SIG-M5 (cell line): ENCODE measurements around the gene GALNT9.
"Not testable (repeated sequence)": the region's sequence is repeated elsewhere in the genome, so short reads cannot be mapped to it uniquely, and the experiment has no call there.

Experiments used
- DNase-seq: peaks from one replicate; lab custom pipeline; 2025; lab: John Stamatoyannopoulos, UW

GALNT9 gene

DNA sequence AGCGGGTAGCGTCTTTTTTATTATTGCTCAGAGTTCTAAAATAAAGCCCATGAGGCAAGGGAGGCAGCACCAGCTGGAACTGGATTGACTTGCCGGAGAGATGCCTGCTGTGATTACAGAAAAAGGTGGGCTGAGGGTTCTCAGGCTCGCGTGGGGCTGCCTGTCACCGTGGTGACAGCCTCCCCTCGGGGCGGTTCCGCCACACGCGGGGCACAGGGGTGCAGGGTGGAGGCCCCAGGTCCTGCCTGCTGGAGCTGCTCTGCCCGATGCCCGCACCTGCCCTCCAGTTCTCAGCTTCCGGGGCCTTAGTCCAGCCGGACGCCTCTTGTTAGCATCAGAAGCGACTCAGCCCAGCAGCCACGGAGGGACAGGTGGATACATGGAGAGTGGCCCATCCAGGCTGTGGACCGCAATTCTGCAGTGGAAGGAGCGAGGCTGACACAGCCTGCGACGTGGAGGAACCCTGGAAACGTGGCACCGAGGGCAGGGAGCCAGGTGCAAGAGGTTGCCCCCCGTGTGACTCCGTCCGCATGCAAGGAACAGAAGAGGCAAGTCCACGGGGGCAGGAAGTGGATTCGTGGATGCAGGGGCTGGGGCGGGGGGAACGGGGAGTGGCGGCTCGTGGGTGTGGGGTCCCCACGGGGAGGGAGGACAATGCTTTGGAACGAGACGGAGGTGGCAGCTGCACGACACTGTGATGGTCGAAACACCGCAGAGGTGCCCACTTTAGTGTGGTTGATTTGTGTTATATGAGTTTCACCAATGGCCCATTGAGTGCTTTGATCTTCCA, 79.5 kb downstream of the GALNT9 start:
- DNase-seq: no peak

DNA sequence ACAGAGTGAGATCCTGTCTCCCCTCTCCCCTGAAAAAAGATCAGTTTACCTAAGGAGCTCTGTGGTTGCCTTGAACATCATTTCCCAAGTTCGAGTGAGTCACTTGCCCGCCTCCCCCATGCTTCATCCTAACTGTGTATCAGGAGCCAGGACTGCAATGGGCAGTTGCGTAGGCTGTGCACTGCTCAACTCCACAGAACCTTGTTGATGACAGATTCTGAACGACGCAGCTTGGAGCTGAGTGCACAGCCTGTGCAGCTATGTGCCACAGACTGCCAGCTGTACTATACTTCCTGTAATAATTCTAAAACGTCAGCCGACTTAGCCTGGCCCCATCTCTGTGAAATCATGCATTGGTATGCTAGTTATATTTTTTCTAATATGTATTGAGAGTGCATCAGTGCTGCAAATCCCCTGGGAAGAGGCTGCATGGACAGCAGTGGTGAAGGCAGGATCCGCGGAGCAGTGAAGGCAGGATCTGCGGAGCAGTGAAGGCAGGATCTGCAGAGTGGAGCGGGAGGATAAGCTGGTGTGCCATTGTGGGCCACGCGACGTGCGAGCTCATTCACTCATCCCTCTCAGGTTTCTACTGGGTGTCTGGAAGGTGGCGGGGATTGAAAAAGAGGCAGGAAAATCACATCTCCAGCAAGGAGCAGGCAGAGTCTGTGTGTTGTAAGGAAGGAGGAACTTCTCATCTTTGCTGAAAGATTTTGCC, 80.8 kb downstream of the GALNT9 start:
- no peak for DNase-seq

DNA sequence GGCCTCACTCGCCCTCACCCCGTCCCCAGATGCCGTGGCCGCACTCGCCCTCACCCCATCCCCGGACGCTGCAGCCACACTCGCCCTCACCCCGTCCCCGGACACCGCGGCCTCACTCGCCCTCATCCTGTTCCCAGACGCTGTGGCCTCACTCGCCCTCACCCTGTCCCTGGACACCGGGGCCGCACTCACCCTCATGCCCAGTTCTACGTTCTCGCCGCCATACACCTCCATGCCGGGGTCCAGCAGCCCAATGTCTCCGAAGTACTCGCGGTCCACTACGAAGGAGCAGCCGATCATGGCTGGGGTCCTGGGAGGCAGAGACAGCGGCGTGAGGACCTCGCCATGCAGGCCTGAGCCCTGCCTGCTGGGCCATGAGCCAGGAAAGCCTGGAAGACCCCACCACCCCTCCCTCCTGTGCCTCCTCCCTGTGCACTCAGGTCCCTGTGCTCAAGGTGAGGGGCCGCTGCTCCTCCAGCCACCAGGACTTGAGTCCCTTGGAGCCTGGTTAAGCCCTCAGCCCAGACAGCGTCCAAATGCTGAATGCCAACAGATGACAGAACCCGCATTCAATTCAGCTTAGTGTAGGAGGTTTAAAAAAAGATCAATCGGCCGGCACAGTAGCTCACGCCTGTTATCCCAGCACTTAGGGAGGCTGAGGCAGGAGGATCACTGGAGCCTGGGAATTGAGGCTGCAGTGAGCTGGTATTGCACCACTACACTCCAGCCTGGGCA, 81.5 kb downstream of the GALNT9 start:
- no peak for DNase-seq

DNA sequence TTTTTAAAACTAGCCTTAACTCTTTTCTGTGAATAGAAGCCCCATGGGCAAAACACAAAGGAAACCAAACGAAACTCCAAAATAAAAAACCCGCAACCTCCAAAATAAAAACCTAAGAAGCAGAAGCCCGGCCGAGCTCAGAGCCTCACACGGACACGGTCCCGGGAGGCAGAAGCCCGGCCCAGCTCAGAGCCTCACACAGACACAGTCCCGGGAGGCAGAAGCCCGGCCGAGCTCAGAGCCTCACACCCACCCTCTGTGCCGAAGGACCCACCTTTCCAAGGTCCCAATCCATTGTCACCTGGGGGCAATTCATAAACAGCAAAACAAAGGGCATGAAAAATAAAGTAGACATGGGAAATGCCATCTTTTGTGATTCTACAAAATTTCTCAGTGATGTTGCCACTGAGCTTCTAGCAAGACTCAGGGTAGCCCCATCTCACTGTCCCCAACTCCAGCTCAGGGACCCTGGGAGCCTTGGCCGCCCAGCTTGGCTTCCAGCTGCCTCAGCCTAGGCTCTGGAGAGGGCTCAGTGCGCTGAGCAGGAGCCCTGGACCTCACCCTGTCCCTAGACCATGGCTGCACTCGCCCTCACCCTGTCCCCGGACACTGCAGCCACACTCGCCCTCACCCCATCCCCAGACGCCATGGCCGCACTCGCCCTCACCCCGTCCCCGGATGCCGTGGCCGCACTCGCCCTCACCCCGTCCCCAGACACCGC, 82.2 kb downstream of the GALNT9 start:
- no peak for DNase-seq

DNA sequence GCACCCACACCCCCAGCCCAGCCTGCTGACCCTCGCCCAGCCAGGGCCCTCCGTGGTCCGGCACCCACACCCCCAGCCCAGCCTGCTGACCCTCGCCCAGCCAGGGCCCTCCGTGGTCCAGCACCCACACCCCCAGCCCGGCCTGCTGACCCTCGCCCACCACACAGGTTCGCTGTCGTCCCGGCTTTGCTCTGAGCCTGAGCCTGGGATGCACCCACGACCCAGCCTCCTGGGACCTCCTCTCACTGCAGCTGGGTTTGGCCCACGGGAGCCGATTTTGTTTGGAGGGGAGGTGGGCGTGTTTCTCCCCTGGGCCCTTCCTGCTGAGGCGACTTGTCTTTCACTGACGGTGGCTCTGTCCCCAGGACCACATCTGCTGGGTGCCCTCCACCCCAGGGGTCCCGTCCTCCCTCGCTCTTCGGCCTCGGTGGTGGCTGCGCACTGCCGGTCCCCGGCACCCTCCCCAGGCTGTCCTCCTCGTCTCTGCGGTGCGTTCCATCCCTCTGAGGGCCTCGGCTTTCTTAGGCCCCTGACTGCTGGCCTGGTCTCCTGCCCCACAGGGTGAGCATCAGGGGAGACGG, 83.8 kb downstream of the GALNT9 start:
- no peak for DNase-seq

DNA sequence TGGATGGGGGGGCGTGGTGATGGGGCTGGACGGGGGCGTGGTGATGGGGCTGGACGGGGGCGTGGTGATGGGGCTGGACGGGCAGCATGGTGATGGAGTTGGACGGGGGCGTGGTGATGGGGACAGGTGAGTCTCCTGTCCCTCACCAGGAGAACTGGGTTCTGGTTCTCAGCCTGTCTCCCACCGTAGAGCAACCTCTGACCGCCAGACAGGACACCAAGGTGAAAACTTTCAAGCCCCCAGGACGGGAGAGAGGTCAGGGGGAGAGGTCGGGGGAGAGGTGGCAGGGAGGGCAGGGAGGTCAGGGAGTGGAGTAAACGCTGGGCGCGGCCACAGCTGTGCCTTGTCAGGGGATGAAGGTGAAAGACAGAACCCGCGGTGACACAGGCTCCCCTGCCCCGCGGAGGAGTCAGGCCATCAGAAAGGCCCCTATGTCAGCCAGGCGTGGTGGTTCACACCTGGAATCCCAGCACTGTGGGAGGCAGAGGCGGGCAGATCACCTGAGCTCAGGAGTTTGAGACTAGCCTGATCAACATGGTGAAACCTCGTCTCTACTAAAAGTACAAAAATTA, 84.6 kb downstream of the GALNT9 start:
- no peak for DNase-seq

DNA sequence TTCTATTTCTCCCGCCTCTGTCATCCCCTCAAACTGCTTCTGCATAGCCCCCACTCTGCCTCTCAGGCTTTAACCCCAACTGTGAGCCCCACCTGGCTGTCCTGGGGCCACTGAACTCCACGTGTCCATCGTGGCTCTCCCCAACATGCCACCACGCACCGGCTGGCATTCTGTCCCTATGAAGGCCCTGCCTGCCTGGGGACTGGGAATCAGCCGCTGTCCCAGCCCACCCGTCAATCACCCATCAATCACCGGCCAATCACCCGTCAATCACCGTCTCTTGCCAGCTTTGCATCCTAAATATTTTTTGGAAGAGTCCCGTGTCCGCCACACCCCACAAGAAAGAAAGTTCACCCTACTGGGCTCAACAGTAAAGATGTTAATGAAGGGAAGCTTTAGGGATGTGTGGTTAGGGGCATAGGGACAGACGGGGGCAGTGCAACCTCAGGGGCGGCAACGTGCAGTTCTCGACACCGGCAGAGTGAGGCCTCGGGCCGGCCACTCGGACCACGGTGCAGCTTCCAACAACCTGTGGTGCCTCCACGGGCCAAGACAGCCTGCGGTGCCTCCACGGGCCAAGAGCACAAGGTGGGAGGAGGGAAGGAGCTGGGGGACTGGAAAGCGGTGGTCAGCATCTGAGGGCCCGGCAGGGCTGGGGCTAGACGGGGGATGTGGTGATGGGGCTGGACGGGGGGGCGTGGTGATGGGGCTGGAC, 85.6 kb downstream of the GALNT9 start:
- DNase-seq: no peak

DNA sequence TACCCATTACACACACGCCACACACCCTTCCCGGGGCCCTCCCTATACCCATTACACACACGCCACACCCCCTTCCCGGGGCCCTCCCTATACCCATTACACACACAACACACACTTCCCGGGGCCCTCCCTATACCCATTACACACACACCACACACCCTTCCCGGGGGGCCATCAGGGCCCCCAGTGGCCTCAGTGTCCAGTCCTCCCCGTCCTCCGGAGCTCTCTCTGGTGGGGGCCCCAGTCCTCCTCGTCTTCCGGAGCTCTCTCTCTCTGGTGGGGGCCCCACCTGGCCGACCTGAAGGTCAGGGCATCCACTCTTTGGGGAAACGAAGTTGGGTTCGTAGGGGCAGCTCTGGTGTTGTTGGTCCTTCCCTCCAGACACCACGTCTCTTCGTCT, 86.2 kb downstream of the GALNT9 start:
- DNase-seq: not testable (repeated sequence)

DNA sequence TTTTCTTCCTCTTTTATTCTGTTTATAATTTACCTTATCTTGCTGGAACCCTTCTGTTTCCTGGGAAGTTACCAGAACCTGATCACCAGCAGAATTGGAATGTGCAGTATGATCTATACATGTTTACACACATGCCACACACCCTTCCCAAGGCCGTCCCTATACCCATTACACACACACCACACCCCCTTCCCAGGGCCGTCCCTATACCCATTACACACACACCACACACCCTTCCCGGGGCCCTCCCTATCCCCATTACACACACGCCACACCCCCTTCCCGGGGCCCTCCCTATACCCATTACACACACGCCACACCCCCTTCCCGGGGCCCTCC, 88.8 kb downstream of the GALNT9 start:
- DNase-seq: not testable (repeated sequence)

DNA sequence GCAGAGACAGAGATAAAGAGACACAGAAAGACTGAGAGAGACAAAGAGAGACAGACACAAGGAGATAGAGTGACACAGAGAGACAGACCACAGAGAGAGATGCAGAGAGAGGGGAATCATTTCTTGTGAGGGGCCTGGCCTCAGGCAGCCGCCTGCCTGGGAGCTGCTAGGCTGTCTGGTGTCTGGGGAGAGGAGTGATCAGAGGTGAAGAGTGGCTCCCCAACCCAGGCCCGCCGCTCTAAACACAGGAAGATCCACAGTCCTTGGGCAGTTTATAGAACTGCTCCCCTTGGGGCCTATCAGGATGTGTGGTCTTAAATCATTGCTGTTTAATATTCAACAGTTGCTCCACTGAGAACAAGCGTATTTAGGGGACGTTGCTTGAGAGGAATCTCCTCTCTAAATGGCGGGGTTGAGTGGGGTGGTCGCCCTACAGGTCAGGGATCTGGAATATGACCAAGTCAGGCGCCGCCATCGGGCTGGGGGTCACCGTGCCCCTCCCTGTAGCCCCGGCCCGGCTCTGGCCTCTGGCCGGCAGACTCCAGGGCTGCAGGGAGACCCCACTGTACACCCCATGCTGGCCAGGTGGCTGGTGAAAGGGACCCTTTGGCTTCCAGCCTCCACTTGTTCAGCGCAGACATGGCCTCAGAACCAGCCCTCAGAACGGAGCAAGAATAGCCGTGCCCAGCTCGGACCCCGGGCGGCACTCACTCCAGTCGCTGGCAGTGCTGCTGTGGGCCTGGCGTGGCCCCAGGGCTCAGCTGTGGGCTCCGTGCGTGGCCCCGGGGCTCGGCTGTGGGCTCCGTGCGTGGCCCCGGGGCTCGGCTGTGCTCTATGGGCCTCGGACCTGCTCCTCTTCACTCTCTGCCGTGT, 89.4 kb downstream of the GALNT9 start:
- no peak for DNase-seq

DNA sequence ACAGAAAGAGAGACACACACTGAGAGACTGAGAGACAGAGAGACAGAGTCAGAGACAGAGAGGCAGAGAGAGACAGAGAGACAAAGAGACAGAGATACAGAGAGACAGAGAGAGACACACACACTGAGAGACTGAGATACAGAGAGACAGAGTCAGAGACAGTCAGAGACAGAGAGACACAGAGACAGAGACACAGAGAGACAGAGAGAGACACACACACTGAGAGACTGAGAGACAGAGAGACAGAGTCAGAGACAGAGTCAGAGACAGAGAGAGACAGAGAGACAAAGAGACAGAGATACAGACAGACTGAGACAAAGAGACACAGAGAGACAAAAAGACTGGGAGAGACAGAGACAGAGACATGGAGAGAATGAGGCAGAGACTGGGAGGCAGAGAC, 90.0 kb downstream of the GALNT9 start:
- no peak for DNase-seq

DNA sequence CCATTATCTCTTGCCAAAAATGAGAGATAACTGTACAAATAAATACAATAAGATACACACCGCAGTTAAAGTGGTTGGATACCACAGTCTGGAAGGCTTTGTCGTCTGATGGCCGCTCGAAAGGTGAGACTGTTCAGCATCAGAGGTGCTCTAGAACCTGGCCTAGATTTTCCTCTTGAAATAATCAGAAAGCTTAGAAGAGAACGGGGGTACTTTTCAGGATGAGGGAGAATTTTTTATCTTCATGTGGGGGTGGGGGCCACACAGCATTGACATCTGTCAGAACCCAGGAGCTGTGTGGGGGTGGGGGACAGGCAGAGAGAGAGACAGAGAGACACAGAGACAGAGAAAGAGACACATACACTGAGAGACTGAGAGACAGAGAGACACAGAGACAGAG, 90.5 kb downstream of the GALNT9 start:
- DNase-seq: no peak

DNA sequence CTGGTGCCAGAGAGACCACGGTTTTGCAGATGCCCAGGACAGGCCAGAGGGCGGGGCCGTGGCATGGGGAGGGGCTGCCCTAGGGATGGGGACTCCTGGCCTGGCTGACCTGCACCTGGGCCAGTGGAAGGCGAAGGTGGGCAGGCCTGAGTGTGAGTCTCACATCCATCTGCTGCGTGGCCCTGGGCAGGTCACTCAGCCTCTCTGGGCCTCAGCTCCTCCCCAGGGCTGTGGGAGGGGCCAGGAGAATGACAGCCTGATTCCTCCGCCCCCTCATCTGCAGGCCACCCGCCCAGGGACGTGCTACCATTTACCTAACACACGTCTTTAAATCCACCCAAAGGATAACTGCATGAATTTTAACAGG, 90.9 kb downstream of the GALNT9 start:
- no peak for DNase-seq

DNA sequence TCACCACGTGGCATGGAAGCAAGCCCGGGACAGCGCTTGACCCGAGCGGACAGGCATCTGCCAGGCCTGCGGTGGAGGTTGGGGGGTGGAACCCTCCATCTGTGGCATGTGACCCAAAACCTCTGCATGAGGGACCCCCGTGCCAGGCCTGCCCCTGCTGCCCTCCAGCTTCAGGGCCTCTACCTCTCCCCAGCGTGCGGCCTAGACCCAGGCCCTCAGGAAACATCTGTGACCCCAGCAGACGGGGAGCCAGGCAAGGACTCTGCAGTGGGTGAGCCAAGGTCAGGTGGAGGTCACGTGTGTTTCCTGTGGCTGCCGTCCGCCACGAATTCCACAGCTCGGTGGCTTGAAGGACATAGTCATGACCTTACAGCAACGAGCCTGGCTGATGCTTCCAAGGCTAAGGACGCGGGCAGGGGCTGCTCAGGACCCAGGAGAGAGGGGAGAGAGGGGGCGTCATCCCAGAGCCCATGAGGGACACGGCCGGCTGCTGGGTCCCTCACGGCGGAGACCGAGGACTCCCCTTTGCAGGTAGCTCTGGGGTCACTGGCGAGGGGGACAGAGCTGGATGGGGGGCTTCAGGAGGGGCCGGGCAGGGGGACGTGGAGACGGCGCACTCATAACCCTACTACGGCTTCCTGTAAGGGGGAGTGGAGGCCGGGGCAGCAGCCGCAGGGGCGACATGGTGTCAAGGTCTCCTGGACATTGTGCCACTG, 91.5 kb downstream of the GALNT9 start:
- no peak for DNase-seq

DNA sequence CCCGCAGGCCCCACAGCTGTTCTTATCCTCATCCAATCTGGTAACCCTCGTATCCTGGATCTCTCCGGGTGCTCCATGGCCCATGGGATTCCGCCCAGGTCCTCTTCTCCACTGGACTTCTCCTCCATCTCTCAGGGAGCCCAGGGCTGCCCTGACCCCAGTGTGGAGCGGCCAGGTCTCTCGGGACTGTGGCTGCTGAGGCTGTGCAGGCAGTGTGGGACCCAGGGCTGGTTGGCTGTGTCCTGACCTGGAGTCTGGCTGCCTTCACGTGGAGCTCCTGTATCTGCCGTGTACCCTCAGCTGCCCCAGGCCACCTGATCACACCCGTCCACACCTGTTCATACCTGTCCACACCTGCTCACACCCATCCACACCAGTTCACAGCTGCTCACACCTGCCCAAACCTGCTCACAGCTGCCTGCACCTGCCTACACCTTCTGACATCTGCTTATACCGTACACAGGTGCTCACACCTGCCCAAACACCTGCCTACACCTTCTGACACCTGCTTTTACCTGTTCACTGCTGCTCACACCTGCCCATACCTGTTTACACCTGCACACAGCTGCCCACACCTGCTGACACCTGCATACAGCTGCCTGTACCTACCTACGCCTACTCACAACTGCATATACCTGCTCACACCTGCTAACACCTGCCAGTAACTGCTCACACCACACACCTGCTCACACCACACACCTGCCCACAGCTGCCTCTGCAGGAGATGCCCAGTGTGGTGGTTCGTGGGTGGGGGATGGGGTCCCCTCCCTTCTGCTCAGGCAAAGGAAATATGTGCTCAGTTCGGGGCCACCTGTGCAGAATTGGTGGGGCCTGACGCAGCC, 92.2 kb downstream of the GALNT9 start:
- no peak for DNase-seq

DNA sequence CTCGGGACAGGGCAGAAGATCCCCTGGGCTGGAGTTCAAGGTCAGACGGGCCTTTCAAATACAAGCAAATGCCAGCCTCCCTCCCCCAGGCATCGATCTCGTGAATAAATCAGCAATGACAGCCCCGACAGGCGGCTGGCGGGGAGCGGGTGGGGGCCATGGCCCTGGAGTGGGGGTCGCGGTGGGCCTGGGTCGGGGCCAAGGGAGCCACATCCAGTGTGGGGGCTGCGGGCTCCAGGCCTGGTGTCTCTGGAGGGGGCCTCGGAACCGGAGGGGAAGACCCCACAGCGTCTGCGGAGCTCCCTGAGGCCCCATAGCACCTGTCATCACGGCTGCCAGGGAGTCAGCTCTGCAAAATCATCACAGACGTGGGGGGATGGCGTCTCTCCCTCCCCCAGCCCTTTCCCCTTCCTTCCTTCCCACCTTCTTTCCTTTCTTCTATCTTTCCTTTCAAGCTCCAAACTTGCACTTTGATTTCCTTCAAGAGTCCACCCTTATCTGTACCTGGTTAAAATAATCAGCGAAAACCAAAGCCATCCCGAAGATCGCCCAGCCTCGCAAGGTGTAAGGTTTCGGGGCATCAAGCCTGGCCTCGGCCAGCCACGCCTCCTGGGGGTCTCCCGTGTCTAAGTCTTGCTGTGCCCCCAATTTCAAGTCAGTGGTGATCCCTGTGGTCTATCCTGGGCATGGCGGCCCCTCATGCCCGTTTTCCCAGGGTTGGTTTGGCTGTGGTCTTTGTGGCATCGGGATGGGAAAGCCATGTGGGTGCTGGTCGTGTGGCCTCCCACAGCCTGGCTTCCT, 93.1 kb downstream of the GALNT9 start:
- DNase-seq: no peak

DNA sequence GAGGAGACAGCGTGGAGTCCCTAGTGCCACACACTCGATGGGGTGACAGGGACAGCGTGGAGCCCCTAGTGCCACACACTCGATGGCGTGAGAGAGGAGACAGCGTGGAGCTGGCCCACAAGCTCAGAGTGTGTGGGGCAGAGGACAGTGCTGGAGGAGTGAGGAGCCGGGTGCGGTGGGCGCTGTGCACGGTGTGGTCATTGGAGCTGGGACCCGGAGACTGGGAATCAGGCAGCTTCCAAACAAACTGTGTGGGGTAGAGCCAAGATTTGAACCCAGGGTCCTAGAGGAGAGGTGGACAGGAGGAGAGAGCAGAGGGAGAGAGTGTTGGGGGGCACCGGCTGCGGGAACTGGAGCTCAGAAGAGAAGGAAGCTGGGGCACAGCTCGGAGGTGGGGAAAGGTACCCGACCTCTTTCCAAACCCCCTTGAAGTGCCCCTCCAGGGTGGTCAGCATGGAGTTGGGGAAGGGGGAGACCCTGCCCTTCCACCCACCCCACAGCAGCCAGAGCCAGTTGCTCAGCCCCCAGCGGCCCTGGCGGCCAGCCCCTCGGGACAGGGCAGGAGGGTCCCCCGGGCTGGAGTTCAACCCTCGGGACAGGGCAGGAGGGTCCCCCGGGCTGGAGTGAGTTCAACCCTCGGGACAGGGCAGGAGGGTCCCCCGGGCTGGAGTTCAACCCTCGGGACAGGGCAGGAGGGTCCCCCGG, 94.1 kb downstream of the GALNT9 start:
- no peak for DNase-seq
